Stimulated activated naive CD8-positive, alpha-beta T cell treated with anti-CD3 and anti-CD28 coated beads, Interleukin-15, Interleukin-2, amounts not matched to agents 100 U/mL and 50 U/mL, for 24 hours (primary cell): ENCODE data around the gene SARDH.

Source experiments
- ATAC-seq: fragments of 150-1000 bp; cut with Tn5 transposase; one replicate; pipeline ENCODE4 v1.10.0; 2021
- DNase-seq: peaks from one replicate; pipeline ENCODE4 v3.0.0; 2021

SARDH gene

GRCh38 chr9:133643978-133644760 lies 94.0 kb downstream of the SARDH start:
- ATAC-seq = no peak
- no peak for DNase-seq

- ATAC-seq (no peak), DNase-seq (no peak)
Observed at GRCh38 chr9:133643362-133643755, 94.8 kb downstream of the SARDH start.

- no peak for DNase-seq
- ATAC-seq = no peak
Observed at GRCh38 chr9:133642708-133643361, 95.3 kb downstream of the SARDH start.

- DNase-seq = no peak
- no peak for ATAC-seq
Observed at GRCh38 chr9:133641861-133642595, 96.1 kb downstream of the SARDH start.

- DNase-seq (no peak), ATAC-seq (no peak)
Observed at GRCh38 chr9:133641396-133641655, 96.8 kb downstream of the SARDH start.

- DNase-seq (no peak), ATAC-seq (no peak)
Observed at GRCh38 chr9:133640580-133641395, 97.4 kb downstream of the SARDH start.

- ATAC-seq (no peak), DNase-seq (no peak)
Observed at GRCh38 chr9:133640160-133640559, 98.0 kb downstream of the SARDH start.

GRCh38 chr9:133639613-133640012 lies 98.5 kb downstream of the SARDH start:
- DNase-seq (no peak), ATAC-seq (no peak)

GRCh38 chr9:133638711-133639110 lies 99.4 kb downstream of the SARDH start:
- DNase-seq = no peak
- ATAC-seq = no peak

- ATAC-seq (no peak), DNase-seq (no peak)
Observed at GRCh38 chr9:133638076-133638475, 100.1 kb downstream of the SARDH start.

- DNase-seq (no peak), ATAC-seq (no peak)
Observed at GRCh38 chr9:133637451-133638055, 100.6 kb downstream of the SARDH start.

- no peak for ATAC-seq
Observed at GRCh38 chr9:133636902-133637301, 101.2 kb downstream of the SARDH start.

GRCh38 chr9:133635533-133636531 lies 102.3 kb downstream of the SARDH start, which contains the start of gene DBH:
TSS of gene DBH (plus strand) at chr9:133636363. CDS start at chr9:133636372, 9 bp downstream.
- no peak for DNase-seq
- no peak for ATAC-seq

More at GRCh38 chr9:133636902-133637301, 101.2 kb downstream of the SARDH start:
- DNase-seq = no peak

GRCh38 chr9:133635098-133635497 lies 103.1 kb downstream of the SARDH start:
- DNase-seq (no peak), ATAC-seq (no peak)

GRCh38 chr9:133634081-133634691 lies 104.0 kb downstream of the SARDH start:
- DNase-seq (no peak), ATAC-seq (no peak)

- DNase-seq = no peak
- ATAC-seq = no peak
Observed at GRCh38 chr9:133633681-133634080, 104.5 kb downstream of the SARDH start.

GRCh38 chr9:133632806-133633680 lies 105.1 kb downstream of the SARDH start:
- DNase-seq (no peak), ATAC-seq (no peak)

- ATAC-seq (no peak), DNase-seq (no peak)
Observed at GRCh38 chr9:133631111-133631510, 107.0 kb downstream of the SARDH start.
